GM10248 (cell line): ENCODE results near the gene TSC22D1.

Experiments
- CTCF ChIA-PET: fragments of 300-600 bp; sonication (Branson Sonifier 250); formaldehyde crosslinking; extraction: SDS; loops from one replicate; lab custom pipeline; 2021; ENCODE audit warnings: antibody characterized with exemption; lab: Yijun Ruan, JAX
- POLR2A ChIA-PET: fragments of 350-650 bp; sonication (Branson Sonifier 250); formaldehyde crosslinking; extraction: SDS; loops from one replicate; lab custom pipeline; 2020; ENCODE audit warnings: antibody characterized with exemption; lab: Yijun Ruan, JAX
- DNase-seq: peaks from one replicate; pipeline ENCODE4 v3.0.0; 2012; ENCODE audit errors: extremely low spot score
- TF ChIP-seq, protein P1 (sequence below): IDR thresholded peaks from 2 replicates; pipeline ENCODE4 v1.5.1; 2012; ENCODE audit warnings: mild to moderate bottlenecking, low read depth; ENCODE audit errors: extremely low read depth, missing control alignments, control extremely low read depth

TSC22D1 gene

DNA sequence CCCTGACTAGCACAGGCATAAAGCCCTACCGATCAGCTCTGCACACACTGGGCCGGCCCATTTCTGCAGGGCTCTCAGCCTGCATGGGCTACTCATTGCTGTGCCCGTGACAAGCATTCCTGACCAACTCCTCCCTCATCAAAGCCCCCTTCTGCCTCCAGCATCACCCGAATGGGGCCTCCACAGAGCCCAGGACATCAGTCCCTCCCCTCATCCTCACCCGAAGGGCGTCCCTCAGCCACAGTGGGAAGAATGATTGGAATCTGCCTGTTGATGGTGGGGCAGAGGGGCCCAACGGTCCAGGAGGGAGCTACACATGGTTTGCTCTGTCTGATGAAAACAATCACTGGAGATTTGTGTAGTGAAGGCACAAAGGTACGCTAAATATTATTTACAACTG is 158.7 kb downstream of the TSC22D1 start:
- DNase-seq, result no peak
- ChIA-PET CTCF (interaction anchor here (1.3 to 1.4 kb wide), 3 partner anchors 8 to 512 kb away, joined by 3 to 6 read pairs (median 3); no protein-coding TSS in a partner anchor), POLR2A (no interaction called here)
- TF ChIP-seq, protein P1, sequence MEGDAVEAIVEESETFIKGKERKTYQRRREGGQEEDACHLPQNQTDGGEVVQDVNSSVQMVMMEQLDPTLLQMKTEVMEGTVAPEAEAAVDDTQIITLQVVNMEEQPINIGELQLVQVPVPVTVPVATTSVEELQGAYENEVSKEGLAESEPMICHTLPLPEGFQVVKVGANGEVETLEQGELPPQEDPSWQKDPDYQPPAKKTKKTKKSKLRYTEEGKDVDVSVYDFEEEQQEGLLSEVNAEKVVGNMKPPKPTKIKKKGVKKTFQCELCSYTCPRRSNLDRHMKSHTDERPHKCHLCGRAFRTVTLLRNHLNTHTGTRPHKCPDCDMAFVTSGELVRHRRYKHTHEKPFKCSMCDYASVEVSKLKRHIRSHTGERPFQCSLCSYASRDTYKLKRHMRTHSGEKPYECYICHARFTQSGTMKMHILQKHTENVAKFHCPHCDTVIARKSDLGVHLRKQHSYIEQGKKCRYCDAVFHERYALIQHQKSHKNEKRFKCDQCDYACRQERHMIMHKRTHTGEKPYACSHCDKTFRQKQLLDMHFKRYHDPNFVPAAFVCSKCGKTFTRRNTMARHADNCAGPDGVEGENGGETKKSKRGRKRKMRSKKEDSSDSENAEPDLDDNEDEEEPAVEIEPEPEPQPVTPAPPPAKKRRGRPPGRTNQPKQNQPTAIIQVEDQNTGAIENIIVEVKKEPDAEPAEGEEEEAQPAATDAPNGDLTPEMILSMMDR, result no peak

GRCh38 chr13:44416744-44417143 is 159.4 kb downstream of the TSC22D1 start:
- ChIA-PET POLR2A (no interaction called here), CTCF (interaction anchor here (1.4 kb wide), 1 partner anchor 9 kb away, joined by 3 read pairs; no protein-coding TSS in a partner anchor)
- DNase-seq, result no peak
- TF ChIP-seq, protein P1, result no peak

- DNase-seq, result no peak
- POLR2A ChIA-PET, result no interaction called here
Observed at GRCh38 chr13:44416301-44416700, 159.8 kb downstream of the TSC22D1 start.

DNA sequence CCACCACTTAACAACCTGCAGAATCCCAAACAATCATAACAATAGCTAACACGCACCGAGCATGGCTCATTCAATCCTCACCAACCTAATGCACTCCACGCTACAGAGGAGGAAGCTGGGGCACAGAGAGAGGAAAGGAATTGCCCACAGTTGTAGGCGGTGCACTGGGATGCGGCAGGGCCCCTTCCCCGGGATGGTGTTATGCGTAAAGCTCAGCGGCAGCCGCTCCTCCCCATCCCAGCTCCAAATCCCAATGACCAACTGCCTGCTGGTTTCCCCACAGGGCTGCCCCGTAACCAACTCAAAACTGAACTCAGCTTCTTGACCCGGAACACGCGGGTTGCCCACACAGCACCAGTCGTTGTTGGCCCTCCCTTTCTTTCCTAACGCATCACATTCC is 160.3 kb downstream of the TSC22D1 start:
- CTCF ChIA-PET, result interaction anchor here (0.9 kb wide), 1 partner anchor 12 kb away, joined by 3 read pairs; no protein-coding TSS in a partner anchor
- TF ChIP-seq, protein P1, result no peak
- no peak for DNase-seq
- POLR2A ChIA-PET, result no interaction called here

More at GRCh38 chr13:44416301-44416700, 159.8 kb downstream of the TSC22D1 start:
- CTCF ChIA-PET, result interaction anchor here (1.4 kb wide), 1 partner anchor 10 kb away, joined by 3 read pairs; no protein-coding TSS in a partner anchor
- TF ChIP-seq, protein P1, result no peak

DNA sequence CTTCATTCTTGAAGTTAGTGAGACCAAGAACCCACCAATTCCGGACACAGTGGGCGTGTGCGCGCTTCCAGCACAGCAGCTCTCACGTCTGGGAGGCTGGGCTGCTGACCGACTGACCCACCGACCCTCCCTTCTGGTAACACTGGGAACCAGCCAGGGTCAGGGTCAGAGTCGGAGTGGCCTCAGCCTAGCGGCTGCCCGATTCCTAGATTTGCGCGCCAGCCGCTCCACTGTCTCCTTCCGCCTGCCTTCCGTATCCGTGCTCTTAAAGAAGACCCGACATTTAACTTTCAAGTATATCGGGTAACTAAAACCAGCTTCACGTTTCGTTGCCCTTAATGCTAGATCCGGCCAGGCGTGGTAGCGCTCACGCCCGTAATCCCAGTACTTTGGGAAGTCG is 161.4 kb downstream of the TSC22D1 start:
- TF ChIP-seq, protein P1, result no peak
- CTCF ChIA-PET, result interaction anchor here (1.4 kb wide), 1 partner anchor 24 kb away, joined by 4 read pairs; no protein-coding TSS in a partner anchor
- POLR2A ChIA-PET, result no interaction called here
- DNase-seq, result no peak

DNA sequence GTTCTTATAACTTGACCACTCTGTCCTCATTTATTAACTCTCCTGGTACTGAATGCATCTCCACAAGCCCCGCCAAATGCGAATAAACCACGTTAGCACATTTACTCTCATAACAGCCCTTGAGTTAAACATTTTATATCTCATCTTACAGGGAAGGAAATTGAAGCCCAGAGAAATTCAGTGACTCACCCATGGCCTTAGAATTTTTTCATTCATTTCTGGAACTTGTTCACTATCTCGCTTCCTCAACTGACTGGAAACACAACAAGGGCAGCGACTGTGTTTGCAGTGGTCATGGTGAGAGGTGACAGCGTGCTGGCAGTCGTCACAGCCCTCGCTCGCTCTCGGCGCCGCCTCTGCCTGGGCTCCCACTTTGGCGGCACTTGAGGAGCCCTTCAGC is 163.0 kb downstream of the TSC22D1 start:
- ChIA-PET POLR2A (no interaction called here), CTCF (no interaction called here)
- TF ChIP-seq, protein P1, result no peak
- no peak for DNase-seq
